ENCODE data around the gene TTLL5. TPM values are rescaled to one million over a fixed set of nuclear protein-coding genes. Genes with fewer than 3 reads are reported as not detected.
A peak's percentile ranks its signal among the peaks of the same experiment; 100 is the strongest.

The TTLL5 gene
- total RNA-seq, 4 donors from 2014 or later = 32.4 to 183 (median 40.6) TPM

- no peaks in the 10 kb centered on the region for H3K9me3 ChIP-seq
- no peaks in the 10 kb centered on the region for H3K36me3 ChIP-seq
- intact Hi-C loops (cut with DNase I; ENCODE audit: low total_unique reads) = no loop called here
- no peak for TF ChIP-seq CTCF (IDR thresholded peaks at IDR 0.05)
- TF ChIP-seq POLR2A (IDR thresholded peaks at IDR 0.05) = no peak
- no peaks in the 10 kb centered on the region for H3K27me3 ChIP-seq
- H3K4me3 ChIP-seq = no peak overlapping the region
- H3K4me1 ChIP-seq = no peaks in the 10 kb centered on the region
- peak overlapping the region in 1 of 2 donors; percentile 73 for H3K27ac ChIP-seq
- no peak for DNase-seq
Measured at GRCh38 chr14:75726321-75726720, 65.3 kb downstream of the TTLL5 start.

GRCh38 chr14:75727124-75727523 is 66.1 kb downstream of the TTLL5 start:
- H3K4me3 ChIP-seq = no peak overlapping the region
- intact Hi-C loops (cut with DNase I; ENCODE audit: low total_unique reads) = no loop called here
- TF ChIP-seq POLR2A (IDR thresholded peaks at IDR 0.05) (no peak), CTCF (IDR thresholded peaks at IDR 0.05) (no peak)

GRCh38 chr14:75732888-75733287 is 71.8 kb downstream of the TTLL5 start:
- H3K27ac ChIP-seq = no peak overlapping the region
- no peaks in the 10 kb centered on the region for H3K36me3 ChIP-seq

More at GRCh38 chr14:75727124-75727523, 66.1 kb downstream of the TTLL5 start:
- DNase-seq = no peak
- no peaks in the 10 kb centered on the region for H3K9me3 ChIP-seq
- no peaks in the 10 kb centered on the region for H3K36me3 ChIP-seq
- no peak overlapping the region for H3K27ac ChIP-seq
- no peaks in the 10 kb centered on the region for H3K4me1 ChIP-seq
- H3K27me3 ChIP-seq = no peaks in the 10 kb centered on the region

GRCh38 chr14:75734854-75735253 is 73.8 kb downstream of the TTLL5 start:
- no peak for DNase-seq
- no peak for TF ChIP-seq POLR2A (IDR thresholded peaks at IDR 0.05)
- no peak for TF ChIP-seq CTCF (IDR thresholded peaks at IDR 0.05)
- H3K27ac ChIP-seq = no peak overlapping the region
- H3K27me3 ChIP-seq = no peaks in the 10 kb centered on the region
- H3K4me3 ChIP-seq = no peak overlapping the region
- H3K4me1 ChIP-seq = no peaks in the 10 kb centered on the region
- intact Hi-C loops (cut with DNase I; ENCODE audit: low total_unique reads) = no loop called here
- H3K9me3 ChIP-seq = no peaks in the 10 kb centered on the region
- H3K36me3 ChIP-seq = no peaks in the 10 kb centered on the region

More at GRCh38 chr14:75732888-75733287, 71.8 kb downstream of the TTLL5 start:
- TF ChIP-seq POLR2A (IDR thresholded peaks at IDR 0.05) (no peak), CTCF (IDR thresholded peaks at IDR 0.05) (no peak)
- no peaks in the 10 kb centered on the region for H3K9me3 ChIP-seq
- intact Hi-C loops (cut with DNase I; ENCODE audit: low total_unique reads) = no loop called here
- H3K4me3 ChIP-seq = no peak overlapping the region
- no peaks in the 10 kb centered on the region for H3K4me1 ChIP-seq
- no peak for DNase-seq
- no peaks in the 10 kb centered on the region for H3K27me3 ChIP-seq

GRCh38 chr14:75736845-75737485 is 75.9 kb downstream of the TTLL5 start:
- Histone ChIP-seq H3K4me1 (no peaks in the 10 kb centered on the region), H3K27ac (no peak overlapping the region), H3K4me3 (no peak overlapping the region), H3K9me3 (no peaks in the 10 kb centered on the region), H3K27me3 (no peaks in the 10 kb centered on the region), H3K36me3 (no peaks in the 10 kb centered on the region)
- intact Hi-C loops (cut with DNase I; ENCODE audit: low total_unique reads) = no loop called here
- no peak for TF ChIP-seq CTCF (IDR thresholded peaks at IDR 0.05)
- no peak for TF ChIP-seq POLR2A (IDR thresholded peaks at IDR 0.05)
- no peak for DNase-seq
